Neural progenitor cell (in vitro differentiated cells): Measurements from ENCODE around the gene ARHGEF4.

Experiments used
- EZH2 ChIP-seq: fragments of 200-600 bp; sonication (generic); IDR thresholded peaks from 2 replicates; pipeline ENCODE4 v1.6.1; 2017; ENCODE audit warnings: antibody characterized with exemption, mild to moderate bottlenecking, moderate library complexity
- TF ChIP-seq, protein P1 (sequence below): fragments of 200-600 bp; sonication (generic); IDR thresholded peaks from 2 replicates; pipeline ENCODE4 v1.5.1; 2017; ENCODE audit warnings: antibody characterized with exemption, mild to moderate bottlenecking

DNA sequence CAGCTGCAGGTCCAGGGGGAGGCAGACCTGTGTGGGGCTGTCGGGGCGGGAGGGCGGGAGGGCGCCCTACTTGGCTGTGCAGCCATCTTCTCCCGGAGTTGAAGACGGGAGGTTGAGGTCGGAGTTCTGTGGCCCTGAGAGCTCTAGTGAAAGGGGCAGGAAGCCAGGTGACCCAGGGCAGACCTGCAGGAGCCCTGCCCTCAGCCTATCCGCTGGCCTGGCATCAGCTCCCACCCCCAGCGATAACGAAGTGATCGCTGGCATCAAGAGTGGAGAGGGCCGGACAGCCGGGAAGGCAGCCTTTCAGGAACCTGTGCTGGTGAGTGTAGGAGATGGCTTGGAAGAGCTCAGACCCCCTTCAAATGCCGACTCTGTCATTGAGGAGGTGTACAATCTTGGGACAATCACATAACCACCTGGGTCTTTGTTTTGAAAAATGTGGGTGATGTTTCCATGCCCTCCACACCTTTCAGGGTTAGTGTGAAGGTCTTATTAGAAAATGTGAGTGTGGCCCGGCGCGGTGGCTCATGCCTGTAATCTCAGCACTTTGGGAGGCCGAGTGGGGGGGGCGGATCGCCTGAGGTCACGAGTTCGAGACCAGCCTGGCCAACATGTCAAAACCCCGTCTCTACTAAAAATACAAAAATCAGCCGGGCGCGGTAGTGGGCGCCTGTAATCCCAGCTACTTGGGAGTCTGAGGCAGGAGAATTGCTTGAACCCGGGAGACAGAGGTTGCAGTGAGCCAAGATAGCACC lies 1.3 kb downstream of the ARHGEF4 start:
- TF ChIP-seq, protein P1, sequence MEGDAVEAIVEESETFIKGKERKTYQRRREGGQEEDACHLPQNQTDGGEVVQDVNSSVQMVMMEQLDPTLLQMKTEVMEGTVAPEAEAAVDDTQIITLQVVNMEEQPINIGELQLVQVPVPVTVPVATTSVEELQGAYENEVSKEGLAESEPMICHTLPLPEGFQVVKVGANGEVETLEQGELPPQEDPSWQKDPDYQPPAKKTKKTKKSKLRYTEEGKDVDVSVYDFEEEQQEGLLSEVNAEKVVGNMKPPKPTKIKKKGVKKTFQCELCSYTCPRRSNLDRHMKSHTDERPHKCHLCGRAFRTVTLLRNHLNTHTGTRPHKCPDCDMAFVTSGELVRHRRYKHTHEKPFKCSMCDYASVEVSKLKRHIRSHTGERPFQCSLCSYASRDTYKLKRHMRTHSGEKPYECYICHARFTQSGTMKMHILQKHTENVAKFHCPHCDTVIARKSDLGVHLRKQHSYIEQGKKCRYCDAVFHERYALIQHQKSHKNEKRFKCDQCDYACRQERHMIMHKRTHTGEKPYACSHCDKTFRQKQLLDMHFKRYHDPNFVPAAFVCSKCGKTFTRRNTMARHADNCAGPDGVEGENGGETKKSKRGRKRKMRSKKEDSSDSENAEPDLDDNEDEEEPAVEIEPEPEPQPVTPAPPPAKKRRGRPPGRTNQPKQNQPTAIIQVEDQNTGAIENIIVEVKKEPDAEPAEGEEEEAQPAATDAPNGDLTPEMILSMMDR: no peak
- no peak for TF ChIP-seq EZH2
